H9 (cell line): ENCODE measurements around the gene PDE5A. TPM values are rescaled to one million over a fixed set of nuclear protein-coding genes. Genes with fewer than 3 reads are reported as not detected.

Experiments used
- DNase-seq: peaks from one replicate; pipeline ENCODE4 v3.0.0-alpha.2; 2017
- H2AFZ ChIP-seq: one replicate; pipeline ENCODE4 v1.6.1; 2013; ENCODE audit warnings: mild to moderate bottlenecking, low read length, control low read depth, moderate library complexity
- H2AK5ac ChIP-seq: 2 replicates; pipeline ENCODE4 v1.6.1; 2013; ENCODE audit warnings: low read length, control low read depth, mixed read lengths; ENCODE audit not compliant: insufficient read length
- H2BK120ac ChIP-seq: one replicate; pipeline ENCODE4 v1.6.1; 2013; ENCODE audit warnings: low read depth, mild to moderate bottlenecking, low read length, control low read depth, inconsistent platforms; ENCODE audit not compliant: poor library complexity, severe bottlenecking
- H2BK12ac ChIP-seq: 2 replicates; pipeline ENCODE4 v1.6.1; 2013; ENCODE audit warnings: low read length, control low read depth, mixed read lengths, low read depth; ENCODE audit not compliant: insufficient read length
- H2BK15ac ChIP-seq: 2 replicates; pipeline ENCODE4 v1.6.1; 2013; ENCODE audit warnings: low read depth, low read length, control low read depth
- H2BK20ac ChIP-seq: one replicate; pipeline ENCODE4 v1.6.1; 2013; ENCODE audit warnings: low read depth, mild to moderate bottlenecking, low read length, control low read depth, inconsistent platforms; ENCODE audit not compliant: poor library complexity, severe bottlenecking
- H2BK5ac ChIP-seq: 2 replicates; pipeline ENCODE4 v1.6.1; 2013; ENCODE audit warnings: low read length, control low read depth, mixed read lengths; ENCODE audit not compliant: insufficient read length
- H3K14ac ChIP-seq: 2 replicates; pipeline ENCODE4 v1.6.1; 2013; ENCODE audit warnings: low read length, control low read depth; ENCODE audit not compliant: insufficient read depth
- H3K18ac ChIP-seq: 2 replicates; pipeline ENCODE4 v1.6.1; 2013; ENCODE audit warnings: low read depth, mild to moderate bottlenecking, mixed read lengths, low read length, control low read depth; ENCODE audit not compliant: insufficient read length
- H3K23ac ChIP-seq: 2 replicates; pipeline ENCODE4 v1.6.1; 2013; ENCODE audit warnings: low read length, control low read depth, mixed read lengths, low read depth; ENCODE audit not compliant: insufficient read length
- H3K23me2 ChIP-seq: 2 replicates; pipeline ENCODE4 v1.6.1; 2013; ENCODE audit warnings: low read depth, mild to moderate bottlenecking, mixed read lengths, low read length, control low read depth; ENCODE audit not compliant: insufficient read length, poor library complexity, severe bottlenecking
- H3K27ac ChIP-seq: 2 replicates; pipeline ENCODE4 v1.5.1; 2013; ENCODE audit warnings: low read length, control low read depth, mixed read lengths, low read depth; ENCODE audit not compliant: insufficient read length
- H3K27me3 ChIP-seq: 2 replicates; pipeline ENCODE4 v1.6.1; 2013; ENCODE audit warnings: low read length, control low read depth, inconsistent platforms; ENCODE audit not compliant: insufficient read depth
- H3K4ac ChIP-seq: 2 replicates; pipeline ENCODE4 v1.6.1; 2013; ENCODE audit warnings: low read depth, mild to moderate bottlenecking, control low read depth, inconsistent platforms, low read length, moderate library complexity
- H3K4me1 ChIP-seq: 2 replicates; pipeline ENCODE4 v1.6.1; 2013; ENCODE audit warnings: low read length, control low read depth, inconsistent platforms; ENCODE audit not compliant: insufficient read depth
- H3K4me2 ChIP-seq: 2 replicates; pipeline ENCODE4 v1.6.1; 2013; ENCODE audit warnings: low read length, control low read depth, mixed read lengths; ENCODE audit not compliant: insufficient read length, insufficient read depth
- H3K56ac ChIP-seq: 2 replicates; pipeline ENCODE4 v1.6.1; 2013; ENCODE audit warnings: low read depth, mild to moderate bottlenecking, mixed read lengths, low read length, control low read depth; ENCODE audit not compliant: insufficient read length
- H3K79me1 ChIP-seq: 2 replicates; pipeline ENCODE4 v1.6.1; 2013; ENCODE audit warnings: low read depth, mild to moderate bottlenecking, moderate library complexity, low read length, control low read depth, inconsistent platforms; ENCODE audit not compliant: insufficient read depth, poor library complexity, severe bottlenecking
- H3K79me2 ChIP-seq: 2 replicates; pipeline ENCODE4 v1.6.1; 2013; ENCODE audit warnings: low read length, control low read depth, inconsistent platforms; ENCODE audit not compliant: insufficient read depth
- H3K9ac ChIP-seq: 2 replicates; pipeline ENCODE4 v1.6.1; 2013; ENCODE audit warnings: low read length, control low read depth, mixed read lengths; ENCODE audit not compliant: insufficient read length; ENCODE audit errors: extremely low read depth
- H3K9me3 ChIP-seq: one replicate; pipeline ENCODE4 v1.6.1; 2013; ENCODE audit warnings: low read depth, low read length, inconsistent platforms; ENCODE audit not compliant: control insufficient read depth
- H3T11ph ChIP-seq: one replicate; pipeline ENCODE4 v1.6.1; 2013; ENCODE audit warnings: mild to moderate bottlenecking, low read length, control low read depth, inconsistent platforms
- H4K20me1 ChIP-seq: one replicate; pipeline ENCODE4 v1.6.1; 2013; ENCODE audit not compliant: control insufficient read depth, insufficient read length, insufficient read depth
- H4K5ac ChIP-seq: 2 replicates; pipeline ENCODE4 v1.6.1; 2013; ENCODE audit warnings: low read depth, mild to moderate bottlenecking, mixed read lengths, low read length, control low read depth; ENCODE audit not compliant: insufficient read length
- H4K8ac ChIP-seq: replicated peaks from 2 replicates; pipeline ENCODE4 v1.6.1; 2013; ENCODE audit warnings: low read length, control low read depth, mixed read lengths, low read depth; ENCODE audit not compliant: insufficient read length
- H4K91ac ChIP-seq: 2 replicates; pipeline ENCODE4 v1.6.1; 2013; ENCODE audit warnings: low read depth, mild to moderate bottlenecking, moderate library complexity, mixed read lengths, low read length, control low read depth; ENCODE audit not compliant: insufficient read length
- H3K27ac Mint-ChIP-seq, 3 experiments: 2 replicates in 2 of 3; 3 replicates in 1 of 3; pipeline ENCODE4 v1.8.0; 2020 to 2021; ENCODE audit warnings: mixed read lengths in 3 of 3, mild to moderate bottlenecking in 1 of 3, moderate library complexity in 1 of 3
- H3K27me3 Mint-ChIP-seq: 2 replicates; pipeline ENCODE4 v1.8.0; 2021; ENCODE audit warnings: low read depth, mild to moderate bottlenecking, moderate library complexity, mixed read lengths
- H3K36me3 Mint-ChIP-seq, 3 experiments: 2 replicates in 2 of 3; 3 replicates in 1 of 3; pipeline ENCODE4 v1.8.0; 2020 to 2021; ENCODE audit warnings: low read depth in 3 of 3, mixed read lengths in 3 of 3; ENCODE audit not compliant: insufficient read depth in 1 of 3
- H3K4me1 Mint-ChIP-seq, 2 experiments: 2 replicates each; pipeline ENCODE4 v1.8.0; 2020; ENCODE audit warnings: mixed read lengths in 2 of 2
- H3K4me3 Mint-ChIP-seq, 2 experiments: 2 replicates in 1 of 2; 3 replicates in 1 of 2; pipeline ENCODE4 v1.8.0; 2020 to 2021; ENCODE audit warnings: mild to moderate bottlenecking in 2 of 2, mixed read lengths in 2 of 2, moderate library complexity in 1 of 2
- H3K9me3 Mint-ChIP-seq, 2 experiments: 2 replicates in 1 of 2; 3 replicates in 1 of 2; pipeline ENCODE4 v1.8.0; 2020; ENCODE audit warnings: mild to moderate bottlenecking in 2 of 2, mixed read lengths in 2 of 2, moderate library complexity in 1 of 2
- WGBS: extraction: QIAGEN DNeasy Blood & Tissue Kit; methylation state at CpG from one replicate; pipeline ENCODE4 v1.1.7; 2013; ENCODE audit warnings: missing lambda C conversion rate, low lambda C conversion rate, mixed read lengths; ENCODE audit not compliant: insufficient read length; ENCODE audit errors: extremely low coverage; 5-methylcytosine and 5-hydroxymethylcytosine counted together
- total RNA-seq: library from RNA; stranded (reverse); gene quantifications from 2 replicates; pipeline ENCODE4 v1.2.1, GENCODE V29; 2021
- TF ChIP-seq, protein P1 (sequence below): fragments of 200-600 bp; sonication (generic); conservative IDR thresholded peaks from 3 replicates; pipeline ENCODE4 v1.8.0; 2021; ENCODE audit warnings: antibody characterized with exemption, mild to moderate bottlenecking

The PDE5A gene
- total RNA-seq, 1 experiment from 2014 or later = 15.7 TPM

DNA sequence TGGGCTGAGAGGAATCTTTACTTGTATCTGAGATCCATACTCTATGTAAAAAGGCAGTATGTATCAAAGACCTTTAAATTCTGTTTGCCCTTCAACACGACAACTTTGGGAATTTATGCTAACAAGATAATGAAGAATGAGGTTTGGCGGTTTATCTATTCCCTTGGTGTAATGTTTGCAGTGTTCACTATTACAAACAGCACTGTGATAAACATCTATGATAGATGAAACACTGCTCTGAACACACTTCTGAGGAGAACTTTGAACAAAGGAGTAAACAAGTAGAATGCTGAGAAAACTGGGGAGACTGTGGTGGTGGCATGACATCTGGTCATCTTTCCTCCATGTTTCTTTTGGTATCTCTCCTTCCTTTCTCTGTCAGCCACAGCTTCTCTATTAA lies 126.9 kb downstream of the PDE5A start:
- no peak overlapping the region for H4K91ac ChIP-seq
- no peak overlapping the region for H3K9ac ChIP-seq
- no peak overlapping the region for H2BK5ac ChIP-seq
- H3K27ac Mint-ChIP-seq = peak overlapping the region in 2 of 3 experiments; percentile 5 to 19; a peak in 2 of 7 replicates
- no peaks in the 10 kb centered on the region for H3K4me1 Mint-ChIP-seq
- TF ChIP-seq, protein P1, sequence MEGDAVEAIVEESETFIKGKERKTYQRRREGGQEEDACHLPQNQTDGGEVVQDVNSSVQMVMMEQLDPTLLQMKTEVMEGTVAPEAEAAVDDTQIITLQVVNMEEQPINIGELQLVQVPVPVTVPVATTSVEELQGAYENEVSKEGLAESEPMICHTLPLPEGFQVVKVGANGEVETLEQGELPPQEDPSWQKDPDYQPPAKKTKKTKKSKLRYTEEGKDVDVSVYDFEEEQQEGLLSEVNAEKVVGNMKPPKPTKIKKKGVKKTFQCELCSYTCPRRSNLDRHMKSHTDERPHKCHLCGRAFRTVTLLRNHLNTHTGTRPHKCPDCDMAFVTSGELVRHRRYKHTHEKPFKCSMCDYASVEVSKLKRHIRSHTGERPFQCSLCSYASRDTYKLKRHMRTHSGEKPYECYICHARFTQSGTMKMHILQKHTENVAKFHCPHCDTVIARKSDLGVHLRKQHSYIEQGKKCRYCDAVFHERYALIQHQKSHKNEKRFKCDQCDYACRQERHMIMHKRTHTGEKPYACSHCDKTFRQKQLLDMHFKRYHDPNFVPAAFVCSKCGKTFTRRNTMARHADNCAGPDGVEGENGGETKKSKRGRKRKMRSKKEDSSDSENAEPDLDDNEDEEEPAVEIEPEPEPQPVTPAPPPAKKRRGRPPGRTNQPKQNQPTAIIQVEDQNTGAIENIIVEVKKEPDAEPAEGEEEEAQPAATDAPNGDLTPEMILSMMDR = no peak
- no peak overlapping the region for H2BK20ac ChIP-seq
- no peak overlapping the region for H3K14ac ChIP-seq
- no peak for DNase-seq
- no peaks in the 10 kb centered on the region for H3K23me2 ChIP-seq
- no peak overlapping the region for H2BK120ac ChIP-seq
- no peak overlapping the region for H3K4me3 Mint-ChIP-seq
- no peak overlapping the region for H2BK15ac ChIP-seq
- H3K79me1 ChIP-seq = no peaks in the 10 kb centered on the region
- H3T11ph ChIP-seq = no peak overlapping the region
- no peak overlapping the region for H3K56ac ChIP-seq
- H3K27me3 Mint-ChIP-seq = no peaks in the 10 kb centered on the region
- H2AFZ ChIP-seq = no peak overlapping the region
- no CpG with 5 or more reads among the region's 2 CpGs for WGBS
- H3K4me1 ChIP-seq = no peaks in the 10 kb centered on the region
- H3K79me2 ChIP-seq = no peaks in the 10 kb centered on the region
- no peak overlapping the region for H2AK5ac ChIP-seq
- H3K9me3 ChIP-seq = no peaks in the 10 kb centered on the region
- no peaks in the 10 kb centered on the region for H4K20me1 ChIP-seq
- H3K36me3 Mint-ChIP-seq = peaks cover 9 to 59% (median 42%) of the 10 kb centered on the region in 3 experiments; a peak in 6 of 7 replicates
- no peak overlapping the region for H3K18ac ChIP-seq
- H3K23ac ChIP-seq = no peak overlapping the region
- H2BK12ac ChIP-seq = no peak overlapping the region
- H3K27me3 ChIP-seq = no peaks in the 10 kb centered on the region
- no peak overlapping the region for H3K27ac ChIP-seq
- no peak overlapping the region for H4K5ac ChIP-seq
- no peak overlapping the region for H3K4me2 ChIP-seq
- H3K4ac ChIP-seq = no peak overlapping the region
- no peak overlapping the region for H4K8ac ChIP-seq
- H3K9me3 Mint-ChIP-seq = no peaks in the 10 kb centered on the region
